HK-2 (cell line): ENCODE results near the gene NAA20.
A peak's percentile ranks its signal among the peaks of the same experiment; 100 is the strongest.

Source experiments
- DNase-seq: peaks from one replicate; pipeline ENCODE4 v3.0.0-alpha.2; 2018; ENCODE audit not compliant: unreplicated experiment

NAA20 gene

GRCh38 chr20:20017001-20017843 is at the start of gene NAA20:
Gene NAA20 (plus strand): TSS chr20:20017362. CDS start chr20:20017397, 35 bp downstream.
- DNase-seq = peak; percentile 97

- DNase-seq = no peak
These were observed 49.7 kb upstream of the NAA20 start for GRCh38 chr20:19967445-19967844.

GRCh38 chr20:19968028-19968427 is 49.1 kb upstream of the NAA20 start:
- DNase-seq = no peak

- DNase-seq = no peak
These were observed 48.6 kb upstream of the NAA20 start for GRCh38 chr20:19968466-19969073.

GRCh38 chr20:19969106-19969505 is 48.1 kb upstream of the NAA20 start:
- DNase-seq = no peak

- DNase-seq = no peak
These were observed 47.5 kb upstream of the NAA20 start for GRCh38 chr20:19969507-19970255.

- DNase-seq = no peak
These were observed 46.9 kb upstream of the NAA20 start for GRCh38 chr20:19970256-19970765.

- DNase-seq = no peak
These were observed 46.0 kb upstream of the NAA20 start for GRCh38 chr20:19971116-19971515.

- DNase-seq = peak; percentile 46
These were observed 43.1 kb upstream of the NAA20 start for GRCh38 chr20:19973961-19974629.

- peak; percentile 88 for DNase-seq
These were observed 42.3 kb upstream of the NAA20 start for GRCh38 chr20:19974630-19975435.

- DNase-seq = peak; percentile 60
These were observed 41.7 kb upstream of the NAA20 start for GRCh38 chr20:19975436-19975799.

GRCh38 chr20:19975901-19976300 is 41.3 kb upstream of the NAA20 start:
- DNase-seq = peak; percentile 49

GRCh38 chr20:19976595-19977372 is 40.4 kb upstream of the NAA20 start:
- DNase-seq = peak; percentile 86

- DNase-seq = peak; percentile 50
These were observed 39.8 kb upstream of the NAA20 start for GRCh38 chr20:19977373-19977770.

- DNase-seq = no peak
These were observed 38.5 kb upstream of the NAA20 start for GRCh38 chr20:19978511-19979210.

- peak; percentile 49 for DNase-seq
These were observed 36.1 kb upstream of the NAA20 start for GRCh38 chr20:19981031-19981451.

- no peak for DNase-seq
These were observed 30.7 kb upstream of the NAA20 start for GRCh38 chr20:19986419-19986818.

- DNase-seq = no peak
These were observed 30.1 kb upstream of the NAA20 start for GRCh38 chr20:19987046-19987445.

- DNase-seq = no peak
These were observed 26.3 kb upstream of the NAA20 start for GRCh38 chr20:19990850-19991249.

GRCh38 chr20:19991308-19991707 is 25.9 kb upstream of the NAA20 start:
- DNase-seq = no peak
